GM10248 (cell line): ENCODE data around the gene ZMIZ1.

Experiments used
- CTCF ChIA-PET: fragments of 300-600 bp; sonication (Branson Sonifier 250); formaldehyde crosslinking; extraction: SDS; loops from one replicate; lab custom pipeline; 2021; ENCODE audit warnings: antibody characterized with exemption; lab: Yijun Ruan, JAX
- POLR2A ChIA-PET: fragments of 350-650 bp; sonication (Branson Sonifier 250); formaldehyde crosslinking; extraction: SDS; loops from one replicate; lab custom pipeline; 2020; ENCODE audit warnings: antibody characterized with exemption; lab: Yijun Ruan, JAX
- DNase-seq: peaks from one replicate; pipeline ENCODE4 v3.0.0; 2012; ENCODE audit errors: extremely low spot score
- TF ChIP-seq, protein P1 (sequence below): IDR thresholded peaks from 2 replicates; pipeline ENCODE4 v1.5.1; 2012; ENCODE audit warnings: mild to moderate bottlenecking, low read depth; ENCODE audit errors: extremely low read depth, missing control alignments, control extremely low read depth

The ZMIZ1 gene

DNA sequence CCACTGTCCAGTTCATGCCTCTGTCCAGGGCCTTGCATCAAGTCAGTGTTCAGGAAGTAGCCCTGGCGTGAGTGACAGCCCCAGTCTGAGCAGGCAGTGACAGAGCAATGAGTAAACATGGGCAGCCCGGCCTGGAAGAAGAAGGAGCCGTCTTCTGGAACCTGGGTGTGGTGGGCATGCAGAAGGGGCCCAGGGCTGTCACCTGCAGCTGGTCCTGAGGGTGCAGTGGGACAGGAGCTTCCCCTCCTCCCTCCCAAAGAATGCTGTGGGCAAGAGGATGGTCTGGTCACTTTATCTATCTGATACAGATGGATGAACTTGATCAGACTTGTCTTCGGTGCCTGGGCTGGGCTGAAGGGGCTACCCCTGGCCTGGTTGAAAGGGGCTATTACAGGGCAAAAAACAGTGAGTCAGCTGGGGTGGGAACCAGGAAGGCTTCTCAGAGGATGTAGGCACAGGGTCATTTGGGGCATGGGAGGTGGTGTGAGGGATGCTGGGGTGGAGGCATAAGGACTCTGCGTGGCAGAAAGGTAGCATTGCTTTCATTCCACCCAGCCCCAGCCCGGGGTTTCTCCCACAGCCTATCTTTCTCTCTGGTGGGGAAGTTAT lies 235.8 kb downstream of the ZMIZ1 start:
- POLR2A ChIA-PET, result no interaction called here
- CTCF ChIA-PET, result interaction anchor here (0.9 kb wide), 1 partner anchor 13 kb away, joined by 3 read pairs; no protein-coding TSS in a partner anchor
- TF ChIP-seq, protein P1, sequence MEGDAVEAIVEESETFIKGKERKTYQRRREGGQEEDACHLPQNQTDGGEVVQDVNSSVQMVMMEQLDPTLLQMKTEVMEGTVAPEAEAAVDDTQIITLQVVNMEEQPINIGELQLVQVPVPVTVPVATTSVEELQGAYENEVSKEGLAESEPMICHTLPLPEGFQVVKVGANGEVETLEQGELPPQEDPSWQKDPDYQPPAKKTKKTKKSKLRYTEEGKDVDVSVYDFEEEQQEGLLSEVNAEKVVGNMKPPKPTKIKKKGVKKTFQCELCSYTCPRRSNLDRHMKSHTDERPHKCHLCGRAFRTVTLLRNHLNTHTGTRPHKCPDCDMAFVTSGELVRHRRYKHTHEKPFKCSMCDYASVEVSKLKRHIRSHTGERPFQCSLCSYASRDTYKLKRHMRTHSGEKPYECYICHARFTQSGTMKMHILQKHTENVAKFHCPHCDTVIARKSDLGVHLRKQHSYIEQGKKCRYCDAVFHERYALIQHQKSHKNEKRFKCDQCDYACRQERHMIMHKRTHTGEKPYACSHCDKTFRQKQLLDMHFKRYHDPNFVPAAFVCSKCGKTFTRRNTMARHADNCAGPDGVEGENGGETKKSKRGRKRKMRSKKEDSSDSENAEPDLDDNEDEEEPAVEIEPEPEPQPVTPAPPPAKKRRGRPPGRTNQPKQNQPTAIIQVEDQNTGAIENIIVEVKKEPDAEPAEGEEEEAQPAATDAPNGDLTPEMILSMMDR, result no peak
- no peak for DNase-seq

DNA sequence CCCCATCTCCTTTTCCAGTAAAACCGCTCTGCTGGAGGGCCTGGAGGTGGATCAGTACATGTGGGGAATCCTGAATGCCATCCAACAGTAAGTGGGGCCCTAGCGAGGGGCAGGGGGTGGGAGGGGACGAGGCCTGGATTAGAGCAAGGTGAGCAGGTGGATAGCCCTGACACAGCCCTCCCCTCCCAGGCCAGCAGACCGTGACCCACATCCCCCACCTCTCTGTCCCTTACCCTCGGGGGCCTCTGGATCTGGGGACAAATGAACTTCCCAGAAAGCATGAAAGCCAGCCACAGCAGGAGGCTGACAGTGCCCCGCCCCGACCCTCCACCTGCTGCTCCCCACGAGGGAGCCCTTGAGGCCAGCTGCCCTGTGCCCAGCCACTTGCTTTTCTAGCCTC lies 236.7 kb downstream of the ZMIZ1 start:
- POLR2A ChIA-PET, result no interaction called here
- TF ChIP-seq, protein P1, result no peak
- no peak for DNase-seq
- CTCF ChIA-PET, result interaction anchor here (1.0 kb wide), 1 partner anchor 11 kb away, joined by 3 read pairs; no protein-coding TSS in a partner anchor

DNA sequence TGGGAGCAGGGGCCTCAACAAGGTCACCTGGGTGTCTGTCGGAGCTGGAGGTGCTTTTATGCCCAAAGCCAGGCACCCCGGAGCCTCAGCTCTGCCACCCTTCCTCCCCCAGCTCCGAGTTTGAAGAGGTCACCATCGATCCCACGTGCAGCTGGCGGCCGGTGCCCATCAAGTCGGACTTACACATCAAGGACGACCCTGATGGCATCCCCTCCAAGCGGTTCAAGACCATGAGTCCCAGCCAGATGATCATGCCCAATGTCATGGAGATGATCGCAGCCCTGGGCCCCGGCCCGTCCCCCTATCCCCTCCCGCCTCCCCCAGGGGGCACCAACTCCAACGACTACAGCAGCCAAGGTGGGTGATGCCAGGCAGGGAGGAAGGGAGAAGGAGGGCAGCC lies 237.2 kb downstream of the ZMIZ1 start:
- DNase-seq, result no peak
- ChIA-PET POLR2A (no interaction called here), CTCF (interaction anchor here (1.0 kb wide), 1 partner anchor 12 kb away, joined by 3 read pairs; no protein-coding TSS in a partner anchor)
- TF ChIP-seq, protein P1, result no peak

DNA sequence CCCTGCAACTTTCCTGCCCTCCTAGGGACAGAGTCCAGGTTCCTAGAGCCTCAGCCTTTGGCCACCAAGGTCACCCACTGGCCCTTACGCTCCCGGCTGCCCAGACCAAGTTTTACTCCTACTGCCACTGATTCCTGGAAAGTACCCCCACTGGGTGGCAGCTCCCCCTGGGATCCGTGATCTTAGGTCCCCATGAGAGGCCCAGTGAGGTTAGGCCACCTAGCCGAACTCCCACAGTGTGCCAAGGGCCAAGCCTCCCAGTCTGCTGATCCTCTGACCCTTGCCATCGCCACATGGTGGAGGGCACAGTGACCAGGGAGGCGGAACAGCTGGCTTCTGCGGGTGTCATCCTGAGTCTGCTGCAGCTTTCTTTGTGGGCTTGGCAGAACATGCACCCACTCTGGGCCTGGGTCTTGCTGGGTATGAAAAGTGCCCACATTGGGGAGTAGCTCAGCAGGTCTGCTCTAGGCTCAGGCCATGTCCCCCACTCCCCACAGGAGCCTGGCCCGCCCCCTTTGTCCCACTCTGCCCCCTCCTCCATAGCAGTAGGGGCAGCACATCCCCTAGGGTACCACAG lies 238.0 kb downstream of the ZMIZ1 start:
- ChIA-PET CTCF (interaction anchor here (0.6 kb wide), 1 partner anchor 17 kb away, joined by 3 read pairs; no protein-coding TSS in a partner anchor), POLR2A (no interaction called here)
- TF ChIP-seq, protein P1, result no peak
- DNase-seq, result no peak

DNA sequence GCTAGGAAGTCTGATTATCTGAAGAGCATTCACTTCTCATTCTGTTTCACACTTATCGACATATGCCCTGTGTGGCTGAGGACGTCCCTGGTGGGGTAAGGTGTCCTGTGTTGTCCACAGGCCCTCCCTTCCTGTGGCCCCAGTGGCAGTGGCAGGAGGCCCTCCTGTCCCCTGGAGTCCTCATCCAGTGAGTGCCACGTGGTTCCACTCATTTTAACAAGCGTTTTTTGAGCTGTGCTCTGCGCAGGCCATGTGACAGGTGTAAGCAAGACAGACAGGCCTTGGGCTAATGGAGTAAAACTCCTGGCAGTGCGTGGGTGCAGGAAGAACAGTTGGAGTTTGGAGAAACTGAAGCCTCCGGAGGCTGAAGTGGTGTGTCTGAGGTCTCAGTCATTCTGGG lies 239.2 kb downstream of the ZMIZ1 start:
- no peak for DNase-seq
- TF ChIP-seq, protein P1, result no peak
- ChIA-PET POLR2A (no interaction called here), CTCF (interaction anchor here (1.2 kb wide), 1 partner anchor 40 kb away, joined by 3 read pairs; the partner anchor contains the start of gene PPIF)

DNA sequence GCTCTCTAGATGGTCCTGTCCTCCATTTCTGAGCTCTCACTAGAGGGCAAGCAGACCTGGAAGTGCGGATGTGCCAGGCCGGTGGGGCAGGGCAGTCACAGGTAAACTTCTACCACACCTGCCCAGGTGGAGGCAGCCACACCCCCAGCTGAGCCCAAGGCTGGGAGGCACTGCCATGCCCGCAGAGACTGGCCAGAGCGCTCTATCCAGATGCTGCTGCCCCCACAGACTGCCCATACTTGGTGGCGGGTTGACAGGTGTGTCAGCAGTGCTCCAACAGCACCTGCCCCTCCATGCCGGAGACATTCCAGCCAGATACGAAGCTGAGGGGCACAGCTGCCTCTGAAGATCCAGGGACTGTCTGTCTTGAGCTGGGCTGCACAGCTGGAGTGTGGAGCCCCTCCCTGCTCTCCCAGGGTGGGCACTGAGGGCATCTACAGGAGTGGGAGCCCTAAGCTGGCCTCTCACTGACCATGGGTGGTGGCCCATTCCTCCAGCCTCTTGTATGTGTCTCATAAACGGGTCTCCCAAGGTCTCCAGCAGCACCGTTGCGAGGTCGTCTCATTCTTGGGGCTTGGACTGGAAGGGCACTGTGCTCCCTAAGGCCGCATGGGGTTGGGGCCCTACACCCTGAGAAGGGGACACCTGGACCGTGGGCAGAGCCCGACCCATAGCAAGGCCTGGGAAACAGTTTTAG lies 240.4 kb downstream of the ZMIZ1 start:
- TF ChIP-seq, protein P1, result no peak
- DNase-seq, result no peak
- ChIA-PET POLR2A (no interaction called here), CTCF (interaction anchor here (0.9 to 1.2 kb wide), 2 partner anchors 36 to 39 kb away, joined by 3 read pairs; partner anchors contain the start of gene PPIF)
